Dermis microvascular lymphatic vessel endothelial cell (primary cell): ENCODE results near the gene COL8A1. TPM values are rescaled to one million over a fixed set of nuclear protein-coding genes. Genes with fewer than 3 reads are reported as not detected.

Experiments
- DNase-seq, 2 donors: peaks; one replicate each; pipeline versions ENCODE4 v3.0.0 to v3.0.0-alpha.2; 2010; ENCODE audit warnings: low read depth in 2 of 2
- total RNA-seq: library from RNA; depleted of rRNA; stranded (reverse); fragments of >200 nt; gene quantifications from 2 replicates; pipeline ENCODE4 v1.2.1, GENCODE V29; 2014

The COL8A1 gene
- total RNA-seq, 1 donor from 2014 or later: 98.6 TPM

- no peak for DNase-seq
These were observed 156.1 kb downstream of the COL8A1 start for GRCh38 chr3:99794485-99794884.

GRCh38 chr3:99795573-99795972, 157.2 kb downstream of the COL8A1 start:
- no peak for DNase-seq

- no peak for DNase-seq
These were observed 161.0 kb downstream of the COL8A1 start for GRCh38 chr3:99799422-99799821.

- no peak for DNase-seq
These were observed 164.9 kb downstream of the COL8A1 start for GRCh38 chr3:99803297-99803696.

- no peak for DNase-seq
These were observed 166.8 kb downstream of the COL8A1 start for GRCh38 chr3:99805160-99805559.

- peak; percentile 48 to 86 for DNase-seq
These were observed 169.9 kb downstream of the COL8A1 start for GRCh38 chr3:99808163-99808794.

GRCh38 chr3:99809565-99809964, 171.2 kb downstream of the COL8A1 start:
- DNase-seq: no peak

GRCh38 chr3:99810403-99810802, 172.0 kb downstream of the COL8A1 start:
- DNase-seq: no peak

- DNase-seq: peak in 1 of 2 donors; percentile 30
These were observed 178.6 kb downstream of the COL8A1 start for GRCh38 chr3:99817047-99817436.

GRCh38 chr3:99817437-99818240, 179.2 kb downstream of the COL8A1 start, which contains the start of gene CMSS1:
CMSS1 (plus strand) TSS chr3:99817862.
- DNase-seq: peak; percentile 81 to 93

GRCh38 chr3:99818818-99819217, 180.4 kb downstream of the COL8A1 start:
- DNase-seq: no peak

GRCh38 chr3:99823723-99824711, 185.6 kb downstream of the COL8A1 start:
- DNase-seq: no peak

GRCh38 chr3:99825004-99825640, 186.7 kb downstream of the COL8A1 start:
- peak in 1 of 2 donors; percentile 66 for DNase-seq

- no peak for DNase-seq
These were observed 191.4 kb downstream of the COL8A1 start for GRCh38 chr3:99829844-99830243.

- peak; percentile 53 to 70 for DNase-seq
These were observed 195.3 kb downstream of the COL8A1 start for GRCh38 chr3:99833617-99834205.

GRCh38 chr3:99834211-99834957, 196.0 kb downstream of the COL8A1 start:
- DNase-seq: no peak

GRCh38 chr3:99836681-99837080, 198.3 kb downstream of the COL8A1 start:
- peak; percentile 63 to 91 for DNase-seq

GRCh38 chr3:99837715-99838114, 199.3 kb downstream of the COL8A1 start:
- no peak for DNase-seq

GRCh38 chr3:99838755-99839154, 200.4 kb downstream of the COL8A1 start:
- DNase-seq: no peak

- no peak for DNase-seq
These were observed 201.2 kb downstream of the COL8A1 start for GRCh38 chr3:99839613-99840012.
